IPS-18c (cell line): Measurements from ENCODE around the gene NRXN3.

Source experiments
- H3K4me3 ChIP-seq: 2 replicates; pipeline ENCODE4 v1.7.0; 2013; ENCODE audit warnings: low read depth, mild to moderate bottlenecking, low read length, moderate library complexity; ENCODE audit not compliant: insufficient read depth
- H3K9me3 ChIP-seq: one replicate; pipeline ENCODE4 v1.6.1; 2013; ENCODE audit warnings: mild to moderate bottlenecking, low read length, moderate library complexity; ENCODE audit not compliant: control insufficient read depth, insufficient read depth

The NRXN3 gene

GRCh38 chr14:78788467-78789360 is 618.5 kb downstream of the NRXN3 start:
- Histone ChIP-seq H3K4me3 (no peak overlapping the region), H3K9me3 (no peaks in the 10 kb centered on the region)

- Histone ChIP-seq H3K9me3 (no peaks in the 10 kb centered on the region), H3K4me3 (no peak overlapping the region)
Measured at GRCh38 chr14:78790271-78790670, 620.1 kb downstream of the NRXN3 start.

- no peaks in the 10 kb centered on the region for H3K9me3 ChIP-seq
- no peak overlapping the region for H3K4me3 ChIP-seq
Measured at GRCh38 chr14:78798757-78799156, 628.6 kb downstream of the NRXN3 start.

- H3K4me3 ChIP-seq: no peak overlapping the region
Measured at GRCh38 chr14:78805570-78805969, 635.4 kb downstream of the NRXN3 start.

GRCh38 chr14:78823035-78823434 is 652.9 kb downstream of the NRXN3 start:
- no peak overlapping the region for H3K4me3 ChIP-seq

More at GRCh38 chr14:78805570-78805969, 635.4 kb downstream of the NRXN3 start:
- no peaks in the 10 kb centered on the region for H3K9me3 ChIP-seq

GRCh38 chr14:78823516-78823915 is 653.3 kb downstream of the NRXN3 start:
- Histone ChIP-seq H3K4me3 (no peak overlapping the region), H3K9me3 (no peaks in the 10 kb centered on the region)

More at GRCh38 chr14:78823035-78823434, 652.9 kb downstream of the NRXN3 start:
- H3K9me3 ChIP-seq: no peaks in the 10 kb centered on the region

GRCh38 chr14:78829274-78829673 is 659.1 kb downstream of the NRXN3 start:
- Histone ChIP-seq H3K4me3 (no peak overlapping the region), H3K9me3 (no peaks in the 10 kb centered on the region)

GRCh38 chr14:78834766-78835451 is 664.7 kb downstream of the NRXN3 start:
- Histone ChIP-seq H3K4me3 (no peak overlapping the region), H3K9me3 (no peaks in the 10 kb centered on the region)

- H3K4me3 ChIP-seq: no peak overlapping the region
- no peaks in the 10 kb centered on the region for H3K9me3 ChIP-seq
Measured at GRCh38 chr14:78835909-78836308, 665.7 kb downstream of the NRXN3 start.

- no peaks in the 10 kb centered on the region for H3K9me3 ChIP-seq
- H3K4me3 ChIP-seq: no peak overlapping the region
Measured at GRCh38 chr14:78836777-78837176, 666.6 kb downstream of the NRXN3 start.

GRCh38 chr14:78838959-78839358 is 668.8 kb downstream of the NRXN3 start:
- H3K4me3 ChIP-seq: no peak overlapping the region
- H3K9me3 ChIP-seq: no peaks in the 10 kb centered on the region

GRCh38 chr14:78840898-78841297 is 670.7 kb downstream of the NRXN3 start:
- H3K4me3 ChIP-seq: no peak overlapping the region
- H3K9me3 ChIP-seq: no peaks in the 10 kb centered on the region

- Histone ChIP-seq H3K9me3 (no peaks in the 10 kb centered on the region), H3K4me3 (no peak overlapping the region)
Measured at GRCh38 chr14:78847801-78848200, 677.6 kb downstream of the NRXN3 start.

- H3K9me3 ChIP-seq: no peaks in the 10 kb centered on the region
Measured at GRCh38 chr14:78848234-78848820, 678.2 kb downstream of the NRXN3 start.

GRCh38 chr14:78849952-78850351 is 679.8 kb downstream of the NRXN3 start:
- Histone ChIP-seq H3K9me3 (no peaks in the 10 kb centered on the region), H3K4me3 (no peak overlapping the region)

More at GRCh38 chr14:78848234-78848820, 678.2 kb downstream of the NRXN3 start:
- H3K4me3 ChIP-seq: no peak overlapping the region

- Histone ChIP-seq H3K9me3 (no peaks in the 10 kb centered on the region), H3K4me3 (no peak overlapping the region)
Measured at GRCh38 chr14:78851189-78851588, 681.0 kb downstream of the NRXN3 start.

- H3K9me3 ChIP-seq: no peaks in the 10 kb centered on the region
- no peak overlapping the region for H3K4me3 ChIP-seq
Measured at GRCh38 chr14:78852040-78852439, 681.9 kb downstream of the NRXN3 start.

GRCh38 chr14:78857974-78858373 is 687.8 kb downstream of the NRXN3 start:
- no peaks in the 10 kb centered on the region for H3K9me3 ChIP-seq

More at GRCh38 chr14:78857974-78858373, 687.8 kb downstream of the NRXN3 start:
- H3K4me3 ChIP-seq: no peak overlapping the region
